GM12878 (cell line): ENCODE measurements around the gene LSMEM2. TPM values are rescaled to one million over a fixed set of nuclear protein-coding genes. Genes with fewer than 3 reads are reported as not detected.

Source experiments
- ATAC-seq: fragments of 200-7000 bp; cut with Tn5 transposase; 3 replicates; pipeline ENCODE4 v1.9.1; 2020; ENCODE audit warnings: mild to moderate bottlenecking, moderate library complexity
- BruUV-seq: library from RNA; stranded (reverse); fragments of 400-500 nt; replicated peaks from 2 replicates; lab custom pipeline; 2021; lab: Mats Ljungman, UMichigan
- CTCF ChIA-PET: fragments of 300-600 bp; sonication (Branson Sonifier 250); formaldehyde crosslinking; extraction: SDS; loops from one replicate; lab custom pipeline; 2021; ENCODE audit warnings: inconsistent platforms; lab: Yijun Ruan, JAX
- POLR2A ChIA-PET: fragments of 350-600 bp; formaldehyde crosslinking; extraction: SDS; loops from one replicate; lab custom pipeline; 2021; ENCODE audit warnings: inconsistent platforms; lab: Charles Lee
- RAD21 ChIA-PET: fragments of 300-600 bp; sonication (Branson Sonifier 250); formaldehyde crosslinking; loops from one replicate; lab custom pipeline; 2023; ENCODE audit warnings: antibody characterized with exemption; ENCODE audit not compliant: unreplicated experiment; lab: Charles Lee
- SMC1A ChIA-PET: fragments of 300-600 bp; sonication (Branson Sonifier 250); formaldehyde crosslinking; loops from one replicate; lab custom pipeline; 2023; ENCODE audit not compliant: unreplicated experiment, uncharacterized antibody; lab: Charles Lee
- DNase-seq: peaks from one replicate; pipeline ENCODE4 v3.0.0-alpha.2; 2011; ENCODE audit warnings: low read depth, low spot score
- FAIRE-seq: peaks from 3 replicates; lab custom pipeline; 2011; peaks lifted over from hg19 to GRCh38; lab: Jason Lieb, UNC
- H2AFZ ChIP-seq: 2 replicates; pipeline ENCODE4 v1.6.0; 2011; ENCODE audit warnings: low read depth, low read length, control low read depth; ENCODE audit not compliant: control insufficient read depth
- H3K27ac ChIP-seq: 2 replicates; pipeline ENCODE4 v1.5.1; 2011; ENCODE audit warnings: control low read depth; ENCODE audit not compliant: control insufficient read depth, insufficient read depth
- H3K27me3 ChIP-seq, 2 experiments: replicated peaks in 1 of 2; 2 replicates each; pipeline versions ENCODE4 v1.6.0 to v1.6.1; 2011; ENCODE audit warnings: low read length in 1 of 2; ENCODE audit not compliant: control insufficient read depth in 2 of 2, insufficient read depth in 2 of 2
- H3K36me3 ChIP-seq, 2 experiments: 2 replicates each; pipeline ENCODE4 v1.5.1; 2011; ENCODE audit warnings: low read length in 1 of 2; ENCODE audit not compliant: control insufficient read depth in 2 of 2, insufficient read depth in 2 of 2
- H3K4me1 ChIP-seq: 2 replicates; pipeline ENCODE4 v1.6.1; 2011; ENCODE audit warnings: mild to moderate bottlenecking, low read length, moderate library complexity, mixed read lengths; ENCODE audit not compliant: control insufficient read depth, insufficient read depth
- H3K4me2 ChIP-seq: 2 replicates; pipeline ENCODE4 v1.6.0; 2011; ENCODE audit warnings: control low read depth; ENCODE audit not compliant: control insufficient read depth, insufficient read depth
- H3K4me3 ChIP-seq: fragments of 200-600 bp; sonication (generic); 2 replicates; pipeline ENCODE4 v1.5.1; 2016
- H3K79me2 ChIP-seq: 2 replicates; pipeline ENCODE4 v1.6.0; 2011; ENCODE audit warnings: low read length; ENCODE audit not compliant: control insufficient read depth, insufficient read depth
- H3K9ac ChIP-seq: 2 replicates; pipeline ENCODE4 v1.8.0; 2011; ENCODE audit warnings: low read length, control low read depth, mixed read lengths; ENCODE audit not compliant: control insufficient read depth, insufficient read depth
- H3K9me3 ChIP-seq: replicated peaks from 3 replicates; pipeline ENCODE4 v1.5.1; 2011; ENCODE audit warnings: mild to moderate bottlenecking, low read length; ENCODE audit not compliant: control insufficient read depth, insufficient read depth
- H4K20me1 ChIP-seq: 2 replicates; pipeline ENCODE4 v1.6.0; 2011; ENCODE audit not compliant: control insufficient read depth, insufficient read depth
- ATF7 ChIP-seq: fragments of 450-650 bp; IDR thresholded peaks from 2 replicates; pipeline ENCODE4 v1.6.1; 2016; ENCODE audit warnings: low read depth, mild to moderate bottlenecking
- CHD1 ChIP-seq: IDR thresholded peaks from 2 replicates; pipeline ENCODE4 v1.6.1; 2012; ENCODE audit warnings: low read depth, low read length, improper control_type of control experiment
- CHD2 ChIP-seq: IDR thresholded peaks from 2 replicates; pipeline ENCODE4 v1.6.1; 2011; ENCODE audit warnings: low read depth, low read length, improper control_type of control experiment, borderline replicate concordance
- CREB1 ChIP-seq: IDR thresholded peaks from 2 replicates; pipeline ENCODE4 v1.6.1; 2012; ENCODE audit warnings: low read depth, mild to moderate bottlenecking, inconsistent platforms
- FOXM1 ChIP-seq: IDR thresholded peaks from 2 replicates; pipeline ENCODE4 v1.6.1; 2012; ENCODE audit warnings: low read depth, mild to moderate bottlenecking, inconsistent platforms, low read length, moderate library complexity
- LARP7 ChIP-seq: fragments of 450-650 bp; IDR thresholded peaks from 2 replicates; pipeline ENCODE4 v1.6.1; 2017; ENCODE audit warnings: mild to moderate bottlenecking
- MEF2A ChIP-seq: IDR thresholded peaks from 2 replicates; pipeline ENCODE4 v1.6.1; 2011; ENCODE audit warnings: low read depth, mild to moderate bottlenecking, low read length, moderate library complexity; ENCODE audit not compliant: insufficient read depth
- MYC ChIP-seq: IDR thresholded peaks from 2 replicates; pipeline ENCODE4 v1.6.1; 2011; ENCODE audit warnings: mild to moderate bottlenecking, low read length, moderate library complexity, inconsistent platforms; ENCODE audit not compliant: insufficient read depth, insufficient replicate concordance, insufficient read length, severe bottlenecking
- NBN ChIP-seq: fragments of 450-650 bp; IDR thresholded peaks from 2 replicates; pipeline ENCODE4 v1.6.1; 2016
- PKNOX1 ChIP-seq: fragments of 450-650 bp; IDR thresholded peaks from 2 replicates; pipeline ENCODE4 v1.6.1; 2016; ENCODE audit warnings: mild to moderate bottlenecking
- RELA ChIP-seq: fragments of 450-650 bp; IDR thresholded peaks from 2 replicates; pipeline ENCODE4 v1.8.0; 2014; ENCODE audit warnings: borderline replicate concordance; ENCODE audit not compliant: partially characterized antibody
- WRNIP1 ChIP-seq: IDR thresholded peaks from 2 replicates; pipeline ENCODE4 v1.6.1; 2011; ENCODE audit warnings: low read depth, low read length, improper control_type of control experiment, borderline replicate concordance
- ZBED1 ChIP-seq: IDR thresholded peaks from 2 replicates; pipeline ENCODE4 v1.6.1; 2016; ENCODE audit warnings: borderline replicate concordance
- ZNF384 ChIP-seq: IDR thresholded peaks from 2 replicates; pipeline ENCODE4 v1.6.1; 2012; ENCODE audit warnings: low read depth, mild to moderate bottlenecking, low read length, improper control_type of control experiment, borderline replicate concordance
- WGBS: methylation state at CpG from one replicate; pipeline ENCODE4 v1.1.6; 2016; ENCODE audit warnings: low lambda C conversion rate; ENCODE audit not compliant: insufficient replicate concordance, insufficient coverage; ENCODE audit errors: missing lambda C conversion rate; 5-methylcytosine and 5-hydroxymethylcytosine counted together
- in situ Hi-C: fragments of 300-500 bp; cut with MboI; formaldehyde crosslinking; loops from 9 replicates; pipeline ENCODE4 v1.14.3; 2018; ENCODE audit warnings: mixed read lengths
- intact Hi-C: fragments of 100-400 bp; cut with micrococcal nuclease; formaldehyde crosslinking; loops from one replicate; pipeline ENCODE4 v1.14.2; 2022; ENCODE audit not compliant: unreplicated experiment
- polyA plus RNA-seq, 11 experiments: library from polyadenylated mRNA; depleted of rRNA in 4 of 11; unstranded in 6 of 11; stranded (reverse) in 5 of 11; fragments of >200 nt; fragmentation: Nextera tagmentation in 4 of 11; fragmentation: Illumina TruSeq in 1 of 11; extraction: Ambion mirVana in 4 of 11; extraction: Trizol in 1 of 11; gene quantifications; 1 replicate in 1 of 11; 2 replicates in 10 of 11; pipeline versions ENCODE4 v1.2.1 to v1.2.3, GENCODE V29; 2011 to 2016; ENCODE audit warnings: inconsistent platforms in 2 of 11, missing spikeins in 2 of 11, low read depth in 1 of 11
- total RNA-seq, 4 experiments: library from RNA; depleted of rRNA in 3 of 4; stranded (reverse); fragments of >200 nt in 3 of 4; fragmentation: Illumina TruSeq in 1 of 4; extraction: Trizol in 1 of 4; gene quantifications; 2 replicates each; pipeline versions ENCODE4 v1.2.1 to v1.2.3, GENCODE V29; 2013 to 2021

Gene LSMEM2
- total and polyA plus RNA-seq, 10 of the 15 experiments (the other 5 are each of a cell fraction or from before 2014, with no cell fraction given): 0.17 TPM; not detected in 9

GRCh38 chr3:50270422-50271224, 8.3 kb upstream of the LSMEM2 start:
- no peak overlapping the region for H3K4me2 ChIP-seq
- H3K9me3 ChIP-seq: no peaks in the 10 kb centered on the region
- intact Hi-C loops: no loop called here
- H2AFZ ChIP-seq: no peak overlapping the region
- H3K27ac ChIP-seq: no peak overlapping the region
- H3K27me3 ChIP-seq: peaks cover 7 to 13% of the 10 kb centered on the region in 2 experiments; a peak in 3 of 4 replicates
- POLR2A ChIA-PET: no interaction called here
- SMC1A ChIA-PET: interaction anchor here (0.8 to 1.3 kb wide), 2 partner anchors 24 to 78 kb away, joined by 4 to 5 read pairs; no protein-coding TSS in a partner anchor
- TF ChIP-seq LARP7 (no peak), WRNIP1 (no peak)
- CTCF ChIA-PET: interaction anchor here (1.0 to 3.1 kb wide), 8 partner anchors 10 to 150 kb away, joined by 3 to 24 read pairs (median 7); no protein-coding TSS in a partner anchor
- in situ Hi-C loops: loop anchor here (5.0 kb wide), 2 partner anchors 73 to 148 kb away; no protein-coding TSS in a partner anchor
- FAIRE-seq (no peak), DNase-seq (no peak), ATAC-seq (no peak)
- H3K36me3 ChIP-seq: no peaks in the 10 kb centered on the region
- peaks cover 6% of the 10 kb centered on the region for H3K4me1 ChIP-seq
- H3K9ac ChIP-seq: no peak overlapping the region
- RAD21 ChIA-PET: interaction anchor here (3.5 kb wide), 1 partner anchor 44 kb away, joined by 23 read pairs; no protein-coding TSS in a partner anchor
- no peaks in the 10 kb centered on the region for H3K79me2 ChIP-seq
- H3K4me3 ChIP-seq: no peak overlapping the region
- no peaks in the 10 kb centered on the region for H4K20me1 ChIP-seq
- WGBS: 40% methylated on average over 19 of the region's 19 CpGs
- BruUV-seq: no TSS peak

GRCh38 chr3:50271314-50271936, 7.5 kb upstream of the LSMEM2 start:
- ChIA-PET CTCF (interaction anchor here (1.0 to 3.1 kb wide), 11 partner anchors 11 to 151 kb away, joined by 3 to 24 read pairs (median 6); partner anchors contain the start of gene GNAT1), SMC1A (interaction anchor here (0.6 to 1.7 kb wide), 6 partner anchors 18 to 79 kb away, joined by 3 to 6 read pairs (median 4); no protein-coding TSS in a partner anchor), RAD21 (interaction anchor here (1.1 to 3.5 kb wide), 4 partner anchors 20 to 44 kb away, joined by 3 to 23 read pairs (median 6); partner anchors contain the start of genes GNAI2 and IFRD2), POLR2A (interaction anchor here (1.6 kb wide), 1 partner anchor 44 kb away, joined by 5 read pairs; no protein-coding TSS in a partner anchor)
- Histone ChIP-seq H3K27ac (no peak overlapping the region), H3K4me1 (peaks cover 6% of the 10 kb centered on the region), H3K4me2 (no peak overlapping the region), H3K4me3 (no peak overlapping the region), H3K79me2 (no peaks in the 10 kb centered on the region), H3K36me3 (no peaks in the 10 kb centered on the region), H3K9me3 (no peaks in the 10 kb centered on the region), H4K20me1 (no peaks in the 10 kb centered on the region), H3K27me3 (peaks cover 7 to 13% of the 10 kb centered on the region in 2 experiments; a peak in 3 of 4 replicates), H2AFZ (no peak overlapping the region), H3K9ac (no peak overlapping the region)
- intact Hi-C loops: no loop called here
- ATAC-seq (no peak), FAIRE-seq (no peak), DNase-seq (no peak)
- BruUV-seq: no TSS peak
- 46% methylated on average over 10 of the region's 10 CpGs for WGBS
- in situ Hi-C loops: loop anchor here (5.0 kb wide), 2 partner anchors 74 to 149 kb away; no protein-coding TSS in a partner anchor
- TF ChIP-seq ATF7 (no peak), ZNF384 (no peak), RELA (no peak), CREB1 (no peak), CHD1 (no peak), ZBED1 (no peak), MEF2A (no peak), CHD2 (no peak), FOXM1 (no peak), NBN (no peak), PKNOX1 (no peak), MYC (no peak)
